ENCODE data around the gene GGA2.

The GGA2 gene

DNA sequence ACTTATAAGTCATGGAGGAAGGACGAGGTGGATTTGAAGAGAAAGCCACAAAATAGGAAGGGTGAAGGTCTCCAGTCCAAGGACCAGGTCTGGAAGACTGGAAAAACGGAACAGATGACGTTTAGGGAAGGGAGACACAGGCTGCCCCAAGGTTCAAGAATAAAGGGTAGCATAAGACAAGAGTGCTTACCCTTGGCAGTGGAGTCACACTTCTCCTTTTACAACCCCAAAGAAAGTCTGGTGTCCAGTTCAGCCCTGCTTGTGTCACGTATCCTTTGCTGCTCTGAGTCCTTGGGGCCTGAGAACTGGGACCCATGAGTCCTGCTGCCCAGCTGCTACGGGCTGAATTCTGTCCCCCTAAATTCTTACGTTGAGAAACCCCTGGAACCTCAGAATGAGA is 13.0 kb upstream of the GGA2 start:
- H3K18ac ChIP-seq (ENCODE audit: low read length): no peak overlapping the region
- no peak overlapping the region for H2AK5ac ChIP-seq (ENCODE audit: low read length)
- no peak overlapping the region for H4K8ac ChIP-seq (ENCODE audit: low read depth, low read length)
- no peak overlapping the region for H2BK12ac ChIP-seq (ENCODE audit: low read length)
- no peaks in the 10 kb centered on the region for H3K4me1 ChIP-seq (ENCODE audit: control insufficient read depth in 1 of 2, insufficient read depth in 2 of 2, low read length in 2 of 2)
- no peak overlapping the region for H3K14ac ChIP-seq (ENCODE audit: low read length)
- H2BK120ac ChIP-seq (ENCODE audit: insufficient read depth, low read length, poor library complexity): no peak overlapping the region
- no peaks in the 10 kb centered on the region for H3K79me1 ChIP-seq (ENCODE audit: low read length)
- H3K9me3 ChIP-seq (ENCODE audit: insufficient read depth, low read depth, low read length): peaks cover 1% of the 10 kb centered on the region
- no peak overlapping the region for H2AFZ ChIP-seq (ENCODE audit: insufficient read depth, low read length, poor library complexity)
- H3K27ac ChIP-seq (ENCODE audit: low read depth, low read length): no peak overlapping the region
- no peak for DNase-seq
- no peaks in the 10 kb centered on the region for H3K79me2 ChIP-seq (ENCODE audit: control insufficient read depth, insufficient read depth, low read length, poor library complexity)
- no CpG with 5 or more reads among the region's 6 CpGs for WGBS (ENCODE audit: extremely low coverage, insufficient coverage, insufficient read length)
- H2BK5ac ChIP-seq (ENCODE audit: low read depth, low read length, poor library complexity): no peak overlapping the region
- H3K36me3 ChIP-seq (ENCODE audit: control insufficient read depth in 1 of 2, insufficient read depth in 2 of 2, low read length in 2 of 2): peaks cover 20 to 34% of the 10 kb centered on the region in 2 experiments
- no peak overlapping the region for H3K4ac ChIP-seq (ENCODE audit: low read depth, low read length)
- no peak overlapping the region for H4K91ac ChIP-seq (ENCODE audit: low read depth, low read length)
- no peak overlapping the region for H3K4me2 ChIP-seq (ENCODE audit: low read length)
- no peak overlapping the region for H4K12ac ChIP-seq (ENCODE audit: low read depth, low read length)
- no peaks in the 10 kb centered on the region for H3K27me3 ChIP-seq (ENCODE audit: insufficient read depth, low read length)
- no peak overlapping the region for H3K9ac ChIP-seq (ENCODE audit: low read length)
- H3K4me3 ChIP-seq (ENCODE audit: low read depth, low read length): no peak overlapping the region
- no peak overlapping the region for H3K23ac ChIP-seq (ENCODE audit: low read length)

DNA sequence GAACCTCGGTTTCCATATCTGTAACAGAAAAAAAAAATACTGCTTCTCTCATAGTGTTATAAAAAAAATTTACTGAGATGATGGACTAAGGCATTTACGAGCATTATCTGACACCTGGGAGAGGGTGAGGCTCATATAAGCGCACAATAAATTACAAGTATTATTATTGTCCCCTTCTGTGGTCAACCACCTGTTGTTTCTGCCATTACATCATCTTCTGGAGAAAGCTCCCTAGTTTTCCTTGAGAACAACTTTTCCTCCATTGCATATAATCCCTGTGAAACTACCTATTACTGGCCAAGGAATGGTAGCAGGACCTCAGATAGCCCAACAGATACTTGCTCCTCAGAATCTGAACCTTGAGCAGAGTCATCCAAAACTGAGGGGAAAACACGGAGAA is 11.7 kb upstream of the GGA2 start:
- no peak overlapping the region for H2BK12ac ChIP-seq (ENCODE audit: low read length)
- no peak overlapping the region for H3K14ac ChIP-seq (ENCODE audit: low read length)
- no peak overlapping the region for H2AFZ ChIP-seq (ENCODE audit: insufficient read depth, low read length, poor library complexity)
- H3K18ac ChIP-seq (ENCODE audit: low read length): no peak overlapping the region
- no peaks in the 10 kb centered on the region for H3K9me3 ChIP-seq (ENCODE audit: insufficient read depth, low read depth, low read length)
- H4K8ac ChIP-seq (ENCODE audit: low read depth, low read length): no peak overlapping the region
- no peaks in the 10 kb centered on the region for H3K4me1 ChIP-seq (ENCODE audit: control insufficient read depth in 1 of 2, insufficient read depth in 2 of 2, low read length in 2 of 2)
- peaks cover 17 to 30% of the 10 kb centered on the region in 2 experiments for H3K36me3 ChIP-seq (ENCODE audit: control insufficient read depth in 1 of 2, insufficient read depth in 2 of 2, low read length in 2 of 2)
- no peak overlapping the region for H3K4me3 ChIP-seq (ENCODE audit: low read depth, low read length)
- H3K4me2 ChIP-seq (ENCODE audit: low read length): no peak overlapping the region
- no peak overlapping the region for H2AK5ac ChIP-seq (ENCODE audit: low read length)
- H3K4ac ChIP-seq (ENCODE audit: low read depth, low read length): no peak overlapping the region
- no peak for DNase-seq
- H4K12ac ChIP-seq (ENCODE audit: low read depth, low read length): no peak overlapping the region
- no peak overlapping the region for H4K91ac ChIP-seq (ENCODE audit: low read depth, low read length)
- no peaks in the 10 kb centered on the region for H3K79me1 ChIP-seq (ENCODE audit: low read length)
- no peaks in the 10 kb centered on the region for H3K27me3 ChIP-seq (ENCODE audit: insufficient read depth, low read length)
- H3K23ac ChIP-seq (ENCODE audit: low read length): no peak overlapping the region
- no peak overlapping the region for H3K9ac ChIP-seq (ENCODE audit: low read length)
- H3K27ac ChIP-seq (ENCODE audit: low read depth, low read length): no peak overlapping the region
- no CpG with 5 or more reads among the region's 4 CpGs for WGBS (ENCODE audit: extremely low coverage, insufficient coverage, insufficient read length)
- H2BK5ac ChIP-seq (ENCODE audit: low read depth, low read length, poor library complexity): no peak overlapping the region
- H2BK120ac ChIP-seq (ENCODE audit: insufficient read depth, low read length, poor library complexity): no peak overlapping the region
- H3K79me2 ChIP-seq (ENCODE audit: control insufficient read depth, insufficient read depth, low read length, poor library complexity): no peaks in the 10 kb centered on the region

DNA sequence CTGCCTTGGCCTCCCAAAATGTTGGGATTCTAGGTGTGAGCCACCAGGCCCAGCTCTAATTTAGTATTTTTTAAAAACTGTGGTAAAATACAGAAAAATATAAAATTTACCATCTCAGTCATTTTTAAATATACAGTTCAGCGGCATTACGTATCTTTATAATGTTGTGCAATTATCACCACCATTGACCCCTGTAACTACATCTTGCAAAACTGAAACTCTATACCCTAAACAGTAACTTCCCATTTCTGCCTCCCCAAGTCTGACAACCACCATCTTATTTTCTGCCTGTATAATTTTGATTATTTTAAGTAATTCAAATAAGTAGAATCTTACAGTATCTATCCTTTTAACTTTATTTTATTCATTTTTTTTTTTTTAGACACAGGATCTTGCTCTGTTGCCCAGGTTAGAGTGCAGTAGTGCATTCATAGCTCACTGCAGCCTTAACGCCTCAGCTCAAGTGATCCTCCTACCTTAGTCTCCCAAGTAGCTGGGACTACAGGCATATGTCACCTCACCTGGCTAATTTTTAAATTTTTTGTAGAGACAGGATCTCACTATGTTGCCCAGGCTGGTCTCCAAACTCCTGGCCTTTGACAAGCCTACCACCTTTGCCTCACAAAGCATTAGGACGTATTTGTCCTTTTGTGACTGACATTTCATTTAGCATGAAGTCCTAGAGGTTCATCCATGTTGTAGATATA is 10.9 kb upstream of the GGA2 start:
- WGBS (ENCODE audit: extremely low coverage, insufficient coverage, insufficient read length): no CpG with 5 or more reads among the region's 4 CpGs
- H3K36me3 ChIP-seq (ENCODE audit: control insufficient read depth in 1 of 2, insufficient read depth in 2 of 2, low read length in 2 of 2): peaks cover 17 to 30% of the 10 kb centered on the region in 2 experiments

DNA sequence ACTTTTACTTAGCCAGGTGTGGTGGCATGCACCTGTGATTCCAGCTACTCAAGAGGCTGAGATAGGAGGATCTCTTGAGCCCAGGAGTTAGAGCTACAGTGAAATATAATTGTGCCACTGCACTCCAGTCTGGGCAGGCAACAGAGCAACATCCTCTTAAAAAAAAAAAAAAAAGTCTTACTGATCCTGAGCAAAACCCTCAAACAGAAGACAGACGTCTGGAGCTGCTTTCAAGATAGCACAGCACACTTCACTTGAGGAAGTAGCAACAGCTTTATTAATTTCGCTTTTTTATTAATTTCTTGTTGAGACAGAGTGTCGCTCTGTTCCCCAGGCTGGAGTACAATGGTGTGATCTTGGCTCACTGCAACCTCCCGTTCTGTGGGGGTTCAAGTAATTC is 10.2 kb upstream of the GGA2 start:
- no peaks in the 10 kb centered on the region for H3K79me1 ChIP-seq (ENCODE audit: low read length)
- no peak overlapping the region for H3K4me2 ChIP-seq (ENCODE audit: low read length)
- H2BK120ac ChIP-seq (ENCODE audit: insufficient read depth, low read length, poor library complexity): no peak overlapping the region
- H2BK5ac ChIP-seq (ENCODE audit: low read depth, low read length, poor library complexity): no peak overlapping the region
- no peak overlapping the region for H3K9ac ChIP-seq (ENCODE audit: low read length)
- no peaks in the 10 kb centered on the region for H3K4me1 ChIP-seq (ENCODE audit: control insufficient read depth in 1 of 2, insufficient read depth in 2 of 2, low read length in 2 of 2)
- H3K9me3 ChIP-seq (ENCODE audit: insufficient read depth, low read depth, low read length): no peaks in the 10 kb centered on the region
- no peak overlapping the region for H3K4me3 ChIP-seq (ENCODE audit: low read depth, low read length)
- H3K36me3 ChIP-seq (ENCODE audit: control insufficient read depth in 1 of 2, insufficient read depth in 2 of 2, low read length in 2 of 2): peaks cover 17 to 30% of the 10 kb centered on the region in 2 experiments
- H2BK12ac ChIP-seq (ENCODE audit: low read length): no peak overlapping the region
- WGBS (ENCODE audit: extremely low coverage, insufficient coverage, insufficient read length): no CpG with 5 or more reads among the region's 4 CpGs
- H2AK5ac ChIP-seq (ENCODE audit: low read length): no peak overlapping the region
- H4K91ac ChIP-seq (ENCODE audit: low read depth, low read length): no peak overlapping the region
- H3K4ac ChIP-seq (ENCODE audit: low read depth, low read length): no peak overlapping the region
- no peaks in the 10 kb centered on the region for H3K79me2 ChIP-seq (ENCODE audit: control insufficient read depth, insufficient read depth, low read length, poor library complexity)
- H3K18ac ChIP-seq (ENCODE audit: low read length): no peak overlapping the region
- no peak overlapping the region for H3K23ac ChIP-seq (ENCODE audit: low read length)
- no peak overlapping the region for H4K8ac ChIP-seq (ENCODE audit: low read depth, low read length)
- no peak for DNase-seq
- H3K14ac ChIP-seq (ENCODE audit: low read length): no peak overlapping the region
- no peak overlapping the region for H4K12ac ChIP-seq (ENCODE audit: low read depth, low read length)
- H3K27me3 ChIP-seq (ENCODE audit: insufficient read depth, low read length): no peaks in the 10 kb centered on the region
- no peak overlapping the region for H3K27ac ChIP-seq (ENCODE audit: low read depth, low read length)
- no peak overlapping the region for H2AFZ ChIP-seq (ENCODE audit: insufficient read depth, low read length, poor library complexity)

More for the DNA sequence above, 10.9 kb upstream of the GGA2 start:
- no peak overlapping the region for H2BK120ac ChIP-seq (ENCODE audit: insufficient read depth, low read length, poor library complexity)
- H4K91ac ChIP-seq (ENCODE audit: low read depth, low read length): no peak overlapping the region
- H3K23ac ChIP-seq (ENCODE audit: low read length): no peak overlapping the region
- H3K4me1 ChIP-seq (ENCODE audit: control insufficient read depth in 1 of 2, insufficient read depth in 2 of 2, low read length in 2 of 2): no peaks in the 10 kb centered on the region
- H2BK5ac ChIP-seq (ENCODE audit: low read depth, low read length, poor library complexity): no peak overlapping the region
- H3K27me3 ChIP-seq (ENCODE audit: insufficient read depth, low read length): no peaks in the 10 kb centered on the region
- no peak overlapping the region for H3K27ac ChIP-seq (ENCODE audit: low read depth, low read length)
- no peak overlapping the region for H4K8ac ChIP-seq (ENCODE audit: low read depth, low read length)
- H3K9ac ChIP-seq (ENCODE audit: low read length): no peak overlapping the region
- H2AK5ac ChIP-seq (ENCODE audit: low read length): no peak overlapping the region
- no peak overlapping the region for H3K4me2 ChIP-seq (ENCODE audit: low read length)
- no peak overlapping the region for H2BK12ac ChIP-seq (ENCODE audit: low read length)
- no peaks in the 10 kb centered on the region for H3K9me3 ChIP-seq (ENCODE audit: insufficient read depth, low read depth, low read length)
- no peaks in the 10 kb centered on the region for H3K79me1 ChIP-seq (ENCODE audit: low read length)
- no peak overlapping the region for H3K18ac ChIP-seq (ENCODE audit: low read length)
- no peak overlapping the region for H2AFZ ChIP-seq (ENCODE audit: insufficient read depth, low read length, poor library complexity)
- no peak overlapping the region for H3K14ac ChIP-seq (ENCODE audit: low read length)
- no peak for DNase-seq
- no peaks in the 10 kb centered on the region for H3K79me2 ChIP-seq (ENCODE audit: control insufficient read depth, insufficient read depth, low read length, poor library complexity)
- H3K4me3 ChIP-seq (ENCODE audit: low read depth, low read length): no peak overlapping the region
- no peak overlapping the region for H4K12ac ChIP-seq (ENCODE audit: low read depth, low read length)
- no peak overlapping the region for H3K4ac ChIP-seq (ENCODE audit: low read depth, low read length)
